HFFc6 (cell line): ENCODE data around the gene TMEM59L. TPM values are rescaled to one million over a fixed set of nuclear protein-coding genes. Genes with fewer than 3 reads are reported as not detected.

Experiments
- DNase-seq: peaks from one replicate; pipeline ENCODE4 v3.0.0-alpha.2; 2018
- H3K27ac Mint-ChIP-seq: 2 replicates; pipeline ENCODE4 v1.8.0; 2020; ENCODE audit warnings: mild to moderate bottlenecking, mixed read lengths
- H3K27me3 Mint-ChIP-seq: 2 replicates; pipeline ENCODE4 v1.8.0; 2021; ENCODE audit warnings: mild to moderate bottlenecking, moderate library complexity, mixed read lengths; ENCODE audit not compliant: insufficient read depth
- H3K36me3 Mint-ChIP-seq: 2 replicates; pipeline ENCODE4 v1.8.0; 2021; ENCODE audit warnings: low read depth, mixed read lengths
- H3K4me1 Mint-ChIP-seq: 2 replicates; pipeline ENCODE4 v1.8.0; 2020; ENCODE audit warnings: low read depth, mixed read lengths
- H3K4me3 Mint-ChIP-seq: 2 replicates; pipeline ENCODE4 v1.8.0; 2020; ENCODE audit warnings: mild to moderate bottlenecking, moderate library complexity, mixed read lengths
- H3K9me3 Mint-ChIP-seq: 2 replicates; pipeline ENCODE4 v1.8.0; 2020; ENCODE audit warnings: mild to moderate bottlenecking, mixed read lengths
- total RNA-seq, 6 experiments: library from RNA; stranded (reverse); fragmentation: NEBNext Ultra II Directional; extraction: Animal tissue kit (Norgen Biotek cat#: 25700); gene quantifications; 2 replicates in 1 of 6; 3 replicates in 5 of 6; pipeline ENCODE4 v1.2.3, GENCODE V29; 2021
- TF ChIP-seq, protein P1 (sequence below): fragments of 200-600 bp; sonication (generic); IDR thresholded peaks from 2 replicates; pipeline ENCODE4 v1.5.0; 2021; ENCODE audit warnings: antibody characterized with exemption, mild to moderate bottlenecking

The TMEM59L gene
- total RNA-seq, 6 experiments from 2014 or later: 1.7 to 4.3 (median 3.2) TPM

DNA sequence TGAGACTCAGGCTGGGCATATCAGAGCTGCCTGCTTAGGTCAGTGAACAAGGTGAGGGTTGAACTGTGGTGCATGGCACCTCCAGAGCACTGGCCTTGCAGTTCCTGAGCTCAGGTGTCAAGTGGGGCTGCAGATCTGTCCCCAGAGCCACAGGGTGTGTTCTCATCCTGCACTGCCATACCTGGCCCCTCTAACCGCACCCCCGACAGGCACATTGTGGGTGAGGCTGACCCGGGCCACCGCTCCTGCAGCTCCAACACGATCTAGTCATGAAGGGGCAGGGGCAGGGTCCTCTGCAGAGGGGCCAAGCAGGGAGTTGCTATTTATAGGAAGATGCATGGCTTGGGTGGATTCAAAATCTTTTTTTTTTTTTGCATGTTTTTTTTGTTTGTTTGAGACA, 54.1 kb downstream of the TMEM59L start:
- TF ChIP-seq, protein P1, sequence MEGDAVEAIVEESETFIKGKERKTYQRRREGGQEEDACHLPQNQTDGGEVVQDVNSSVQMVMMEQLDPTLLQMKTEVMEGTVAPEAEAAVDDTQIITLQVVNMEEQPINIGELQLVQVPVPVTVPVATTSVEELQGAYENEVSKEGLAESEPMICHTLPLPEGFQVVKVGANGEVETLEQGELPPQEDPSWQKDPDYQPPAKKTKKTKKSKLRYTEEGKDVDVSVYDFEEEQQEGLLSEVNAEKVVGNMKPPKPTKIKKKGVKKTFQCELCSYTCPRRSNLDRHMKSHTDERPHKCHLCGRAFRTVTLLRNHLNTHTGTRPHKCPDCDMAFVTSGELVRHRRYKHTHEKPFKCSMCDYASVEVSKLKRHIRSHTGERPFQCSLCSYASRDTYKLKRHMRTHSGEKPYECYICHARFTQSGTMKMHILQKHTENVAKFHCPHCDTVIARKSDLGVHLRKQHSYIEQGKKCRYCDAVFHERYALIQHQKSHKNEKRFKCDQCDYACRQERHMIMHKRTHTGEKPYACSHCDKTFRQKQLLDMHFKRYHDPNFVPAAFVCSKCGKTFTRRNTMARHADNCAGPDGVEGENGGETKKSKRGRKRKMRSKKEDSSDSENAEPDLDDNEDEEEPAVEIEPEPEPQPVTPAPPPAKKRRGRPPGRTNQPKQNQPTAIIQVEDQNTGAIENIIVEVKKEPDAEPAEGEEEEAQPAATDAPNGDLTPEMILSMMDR: no peak
- Mint-ChIP-seq H3K9me3 (no peaks in the 10 kb centered on the region), H3K4me3 (no peak overlapping the region), H3K27me3 (peaks cover 4% of the 10 kb centered on the region), H3K4me1 (peaks cover 16% of the 10 kb centered on the region), H3K27ac (no peak overlapping the region), H3K36me3 (peaks cover 10% of the 10 kb centered on the region; the same call in 1 of the 2 replicates)
- no peak for DNase-seq

DNA sequence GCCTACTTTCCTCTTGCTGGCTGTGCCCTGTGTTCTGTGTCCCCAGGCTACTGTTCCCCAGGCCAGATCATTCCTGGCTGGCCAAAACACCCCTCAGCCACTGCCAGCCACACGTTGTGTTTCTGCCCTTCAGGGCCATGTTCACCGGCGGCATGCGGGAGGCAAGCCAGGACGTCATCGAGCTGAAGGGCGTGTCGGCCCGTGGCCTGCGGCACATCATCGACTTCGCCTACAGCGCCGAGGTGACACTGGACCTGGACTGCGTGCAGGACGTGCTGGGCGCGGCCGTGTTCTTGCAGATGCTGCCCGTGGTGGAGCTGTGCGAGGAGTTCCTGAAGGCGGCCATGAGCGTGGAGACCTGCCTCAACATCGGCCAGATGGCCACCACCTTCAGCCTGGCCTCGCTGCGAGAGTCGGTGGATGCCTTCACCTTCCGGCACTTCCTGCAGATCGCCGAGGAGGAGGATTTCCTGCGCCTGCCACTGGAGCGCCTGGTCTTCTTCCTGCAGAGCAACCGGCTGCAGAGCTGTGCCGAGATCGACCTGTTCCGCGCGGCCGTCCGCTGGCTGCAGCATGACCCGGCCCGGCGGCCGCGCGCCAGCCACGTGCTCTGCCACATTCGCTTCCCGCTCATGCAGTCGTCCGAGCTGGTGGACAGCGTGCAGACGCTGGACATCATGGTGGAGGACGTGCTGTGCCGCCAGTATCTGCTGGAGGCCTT, 55.0 kb downstream of the TMEM59L start:
- Mint-ChIP-seq H3K27me3 (peaks cover 5% of the 10 kb centered on the region), H3K4me1 (peaks cover 15% of the 10 kb centered on the region), H3K9me3 (no peaks in the 10 kb centered on the region), H3K4me3 (no peak overlapping the region), H3K27ac (no peak overlapping the region), H3K36me3 (peaks cover 10% of the 10 kb centered on the region; the same call in 1 of the 2 replicates)
- TF ChIP-seq, protein P1: no peak
- DNase-seq: no peak

DNA sequence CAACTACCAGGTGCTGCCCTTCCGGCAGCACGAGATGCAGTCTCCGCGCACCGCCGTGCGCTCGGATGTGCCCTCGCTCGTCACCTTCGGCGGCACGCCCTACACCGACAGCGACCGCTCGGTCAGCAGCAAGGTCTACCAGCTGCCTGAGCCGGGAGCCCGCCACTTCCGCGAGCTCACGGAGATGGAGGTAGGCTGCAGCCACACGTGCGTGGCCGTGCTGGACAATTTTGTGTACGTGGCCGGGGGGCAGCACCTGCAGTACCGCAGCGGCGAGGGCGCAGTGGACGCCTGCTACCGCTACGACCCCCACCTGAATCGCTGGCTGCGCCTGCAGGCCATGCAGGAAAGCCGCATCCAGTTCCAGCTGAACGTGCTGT, 55.6 kb downstream of the TMEM59L start:
- Mint-ChIP-seq H3K9me3 (no peaks in the 10 kb centered on the region), H3K4me3 (no peak overlapping the region), H3K4me1 (peaks cover 13% of the 10 kb centered on the region), H3K27ac (no peak overlapping the region), H3K27me3 (peaks cover 5% of the 10 kb centered on the region), H3K36me3 (peaks cover 10% of the 10 kb centered on the region; the same call in 1 of the 2 replicates)
- no peak for DNase-seq
- TF ChIP-seq, protein P1: no peak

DNA sequence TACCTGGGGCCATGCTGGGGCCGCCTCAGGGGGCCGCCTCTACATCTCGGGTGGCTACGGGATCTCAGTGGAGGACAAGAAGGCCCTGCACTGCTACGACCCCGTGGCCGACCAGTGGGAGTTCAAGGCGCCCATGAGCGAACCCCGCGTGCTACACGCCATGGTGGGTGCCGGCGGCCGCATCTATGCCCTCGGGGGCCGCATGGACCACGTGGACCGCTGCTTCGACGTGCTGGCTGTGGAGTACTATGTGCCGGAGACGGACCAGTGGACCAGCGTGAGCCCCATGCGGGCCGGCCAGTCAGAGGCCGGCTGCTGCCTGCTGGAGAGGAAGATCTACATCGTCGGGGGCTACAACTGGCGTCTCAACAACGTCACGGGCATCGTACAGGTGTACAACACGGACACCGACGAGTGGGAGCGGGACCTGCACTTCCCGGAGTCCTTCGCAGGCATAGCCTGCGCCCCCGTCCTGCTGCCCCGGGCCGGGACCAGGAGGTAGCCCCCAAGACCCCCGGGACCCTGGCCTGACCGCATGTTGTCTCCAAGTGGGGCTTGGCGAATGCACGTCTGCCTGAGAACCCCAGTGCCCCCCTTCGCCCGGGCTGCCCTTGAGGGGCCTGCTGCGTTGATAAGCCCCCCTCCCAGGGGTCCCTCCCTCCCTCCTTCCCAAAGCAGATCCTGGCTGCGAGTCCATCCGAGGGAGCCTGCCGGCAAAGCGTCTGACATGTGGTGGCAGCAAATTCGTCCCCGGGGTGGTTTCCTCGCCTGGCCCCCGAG, 56.3 kb downstream of the TMEM59L start:
- H3K36me3 Mint-ChIP-seq: peaks cover 10% of the 10 kb centered on the region; the same call in 1 of the 2 replicates
- H3K4me1 Mint-ChIP-seq: peaks cover 9% of the 10 kb centered on the region; the same call in 1 of the 2 replicates
- peaks cover 5% of the 10 kb centered on the region for H3K27me3 Mint-ChIP-seq
- no peak overlapping the region for H3K27ac Mint-ChIP-seq
- TF ChIP-seq, protein P1: no peak
- no peak for DNase-seq
- no peaks in the 10 kb centered on the region for H3K9me3 Mint-ChIP-seq
- no peak overlapping the region for H3K4me3 Mint-ChIP-seq

DNA sequence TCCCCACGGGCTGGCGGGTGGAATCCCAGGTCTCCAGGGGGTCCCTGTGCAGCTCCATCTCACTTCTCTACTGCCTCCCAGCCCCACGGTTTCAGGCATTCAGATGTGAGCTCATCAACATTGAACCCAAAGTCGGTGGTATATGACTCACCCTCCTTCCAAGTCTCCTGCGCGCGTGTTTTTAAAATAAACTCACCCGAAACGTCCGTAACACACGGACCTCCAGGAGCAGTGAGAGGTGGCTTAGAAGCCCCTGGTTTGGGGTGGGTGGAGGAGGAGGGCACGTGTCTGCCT, 56.8 kb downstream of the TMEM59L start:
- Mint-ChIP-seq H3K27me3 (peaks cover 5% of the 10 kb centered on the region), H3K27ac (no peak overlapping the region), H3K36me3 (peaks cover 10% of the 10 kb centered on the region; the same call in 1 of the 2 replicates), H3K9me3 (no peaks in the 10 kb centered on the region), H3K4me3 (no peak overlapping the region), H3K4me1 (peaks cover 9% of the 10 kb centered on the region; the same call in 1 of the 2 replicates)
- TF ChIP-seq, protein P1: no peak
- no peak for DNase-seq
